SK-N-DZ (cell line): Measurements from ENCODE around the gene SLC25A20.
"Not testable (repeated sequence)": the region's sequence is repeated elsewhere in the genome, so short reads cannot be mapped to it uniquely, and the experiment has no call there.

Experiments used
- DNase-seq: peaks from one replicate; pipeline ENCODE4 v3.0.0-alpha.2; 2015; ENCODE audit warnings: low spot score

The SLC25A20 gene

DNA sequence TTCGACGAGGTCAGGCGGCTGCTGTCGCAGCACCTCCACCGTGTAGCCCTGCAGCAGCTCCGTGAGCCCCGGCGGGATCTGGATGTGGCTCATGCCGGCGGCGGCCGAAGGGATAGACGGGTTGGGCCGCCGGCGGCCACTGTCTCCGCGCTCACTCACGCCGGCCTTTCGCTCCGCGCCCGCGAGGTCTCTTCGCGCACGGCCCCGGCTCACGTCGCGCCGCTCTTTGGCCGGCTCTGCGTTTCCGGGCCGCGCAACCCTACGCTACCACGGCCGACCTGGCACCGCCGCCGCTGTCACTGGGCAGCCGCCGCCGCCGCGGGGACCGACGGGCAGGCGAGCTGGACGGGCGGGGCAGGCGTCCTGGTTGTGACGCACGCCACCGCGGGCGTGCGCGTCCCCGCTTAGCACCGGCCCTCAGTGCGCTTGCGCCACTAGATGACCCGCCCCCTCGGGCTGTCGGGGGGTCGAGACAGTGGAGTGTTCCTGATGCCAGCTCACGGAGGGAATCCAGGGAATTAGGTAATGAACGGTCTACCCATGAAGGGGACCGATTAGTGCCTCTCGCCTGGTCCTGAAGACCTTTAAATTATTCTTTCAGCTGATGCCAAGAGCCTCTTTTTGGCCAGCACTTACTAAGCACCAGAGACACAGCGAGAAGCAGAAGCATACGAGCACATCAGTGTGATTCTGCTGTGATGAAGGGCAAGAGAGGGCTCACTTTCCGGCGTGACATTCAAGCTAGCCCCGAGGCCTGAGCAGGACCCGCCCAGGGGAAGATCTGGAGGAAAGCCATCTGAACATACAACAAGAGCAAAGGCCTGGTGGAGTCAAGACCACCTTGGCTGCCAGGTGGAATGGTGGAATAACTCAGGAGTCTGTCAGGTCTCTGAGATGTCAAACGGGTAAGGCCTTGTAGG, 50.9 kb downstream of the SLC25A20 start, which contains the start of gene PRKAR2A:
Gene PRKAR2A (minus strand): TSS at position 371 of the 920 bp plus-strand sequence. CDS start 278 bp downstream, at position 93.
- peak; percentile 83 for DNase-seq

- peak; percentile 65 for DNase-seq
These were observed 51.6 kb downstream of the SLC25A20 start for GRCh38 chr3:48847053-48847503.

- DNase-seq: no peak
These were observed 53.5 kb downstream of the SLC25A20 start for GRCh38 chr3:48845170-48845569.

GRCh38 chr3:48837163-48837562, 61.5 kb downstream of the SLC25A20 start:
- no peak for DNase-seq

GRCh38 chr3:48835650-48836366, 62.9 kb downstream of the SLC25A20 start:
- no peak for DNase-seq

GRCh38 chr3:48832684-48833083, 66.0 kb downstream of the SLC25A20 start:
- DNase-seq: no peak

- no peak for DNase-seq
These were observed 68.0 kb downstream of the SLC25A20 start for GRCh38 chr3:48830715-48831114.

DNA sequence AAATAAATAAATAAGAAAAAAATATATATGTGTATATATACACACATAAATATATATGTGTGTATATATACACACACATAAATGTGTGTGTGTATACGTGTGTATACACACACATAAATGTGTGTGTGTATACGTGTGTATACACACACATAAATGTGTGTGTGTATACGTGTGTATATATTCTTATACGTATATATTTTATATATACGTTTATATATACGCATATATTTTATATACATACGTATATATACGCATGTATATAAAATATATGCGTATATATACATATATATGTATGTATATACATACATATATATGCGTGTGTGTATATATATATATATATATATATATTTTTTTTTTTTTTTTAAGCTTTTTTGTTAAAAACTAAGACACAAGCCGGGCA, 69.2 kb downstream of the SLC25A20 start:
- DNase-seq: not testable (repeated sequence)

DNA sequence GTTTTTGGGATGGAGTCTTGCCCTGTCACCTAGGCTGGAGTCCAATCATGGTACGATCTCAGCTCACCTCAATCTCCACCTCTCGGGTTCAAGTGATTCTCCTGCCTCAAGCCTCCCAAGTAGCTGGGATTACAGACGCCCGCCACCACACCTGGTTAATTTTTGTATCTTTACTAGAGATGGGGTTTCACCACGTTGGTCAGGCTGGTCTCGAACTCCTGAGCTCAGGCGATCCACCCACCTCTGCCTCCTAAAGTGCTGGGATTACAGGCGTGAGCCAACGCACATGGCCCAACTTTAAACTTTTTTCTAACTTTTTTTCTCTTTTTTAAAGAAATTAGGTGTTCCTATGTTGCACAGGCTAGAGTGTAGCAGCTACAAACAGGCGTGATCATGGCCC, 70.8 kb downstream of the SLC25A20 start:
- DNase-seq: not testable (repeated sequence)

DNA sequence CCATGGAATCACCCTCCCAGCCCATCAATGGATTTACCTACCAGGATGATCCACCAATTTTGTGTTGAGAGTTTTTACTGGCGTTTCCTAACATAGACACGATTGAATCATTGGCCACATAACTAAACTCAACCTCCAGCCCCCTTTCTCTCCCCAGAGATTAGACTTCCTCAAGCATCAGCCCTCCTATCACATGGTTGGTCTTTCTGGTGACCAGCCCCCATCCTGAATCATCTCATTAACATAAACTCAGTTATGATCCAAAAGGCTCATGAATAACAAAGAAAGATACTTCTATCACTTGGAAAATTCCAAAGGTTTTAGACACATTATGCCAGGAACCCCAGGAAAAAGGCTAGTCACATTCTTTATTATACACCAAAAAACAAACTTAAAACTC, 72.2 kb downstream of the SLC25A20 start:
- DNase-seq: no peak

DNA sequence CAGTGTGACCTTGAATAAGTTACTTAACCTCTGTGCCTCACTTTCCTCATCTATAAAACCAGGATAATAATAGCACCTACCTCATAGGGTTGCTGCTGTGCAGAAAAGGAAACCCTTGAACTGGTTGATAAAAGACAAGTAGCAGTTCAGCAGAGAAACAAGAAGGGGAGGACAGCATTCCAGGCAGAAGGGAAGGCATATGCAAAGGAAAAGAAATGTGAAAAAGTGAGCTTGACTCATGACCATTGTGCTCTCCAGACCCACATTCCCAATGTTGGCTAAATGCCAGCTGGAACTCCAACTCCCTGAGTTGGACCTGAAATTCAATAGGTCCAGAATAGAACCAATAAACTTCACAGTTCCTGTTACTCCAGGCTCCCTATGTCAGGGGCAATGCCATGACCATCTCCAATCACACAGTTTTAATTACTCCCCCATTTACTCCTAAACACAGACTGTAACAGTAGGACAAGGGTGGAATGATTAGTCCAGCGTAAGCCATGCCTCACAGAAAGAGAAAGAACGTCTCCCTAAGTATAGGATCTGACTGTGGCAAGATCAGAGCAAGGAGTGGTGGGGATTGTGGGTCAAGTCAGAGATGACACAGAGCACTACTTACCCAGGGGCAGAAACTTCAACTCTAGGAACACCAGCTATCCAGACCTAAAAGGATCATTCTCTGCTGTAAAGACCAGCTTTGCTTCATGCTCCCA, 77.9 kb downstream of the SLC25A20 start:
- no peak for DNase-seq

- DNase-seq: no peak
These were observed 79.2 kb downstream of the SLC25A20 start for GRCh38 chr3:48819234-48820221.

DNA sequence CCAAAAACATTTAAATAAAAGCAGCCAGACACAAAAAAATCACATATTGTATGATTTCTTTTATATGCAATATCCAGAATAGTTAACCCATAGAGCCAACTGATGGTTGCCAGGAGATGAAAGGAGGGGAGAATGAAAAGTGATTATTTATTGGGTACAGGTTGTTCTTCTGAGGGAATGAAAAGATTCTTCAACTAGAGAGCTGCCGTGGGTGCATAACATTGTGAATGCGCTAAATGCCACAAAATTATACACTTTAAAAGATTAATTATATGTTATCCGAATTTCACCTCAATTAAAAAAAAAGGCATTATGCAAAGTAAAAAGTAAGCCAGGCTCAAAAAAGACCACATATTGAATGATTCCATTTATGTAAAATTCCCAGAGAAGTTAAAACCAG, 87.2 kb downstream of the SLC25A20 start:
- DNase-seq: no peak
